Activated CD8-positive, alpha-beta T cell treated with anti-CD3 and anti-CD28 coated beads for 36 hours (primary cell): ENCODE results near the gene PARVB. TPM values are rescaled to one million over a fixed set of nuclear protein-coding genes. Genes with fewer than 3 reads are reported as not detected.

ENCODE experiments used
- ATAC-seq: fragments of 200-7000 bp; cut with Tn5 transposase; one replicate; pipeline ENCODE4 v1.10.0; 2021; ENCODE audit warnings: mild to moderate bottlenecking, moderate library complexity
- CTCF ChIA-PET: fragments of 350-600 bp; sonication (Branson Sonifier 250); formaldehyde crosslinking; loops from one replicate; lab custom pipeline; 2021; ENCODE audit warnings: antibody characterized with exemption; lab: Charles Lee
- POLR2A ChIA-PET: fragments of 350-600 bp; sonication (Branson Sonifier 250); formaldehyde crosslinking; loops from one replicate; lab custom pipeline; 2021; ENCODE audit warnings: antibody characterized with exemption; lab: Charles Lee
- DNase-seq: peaks from one replicate; pipeline ENCODE4 v3.0.0-alpha.2; 2020
- H3K27ac Mint-ChIP-seq: one replicate; pipeline ENCODE4 v1.8.0; 2021; ENCODE audit warnings: mild to moderate bottlenecking, mixed read lengths
- H3K27me3 Mint-ChIP-seq: one replicate; pipeline ENCODE4 v1.8.0; 2021; ENCODE audit warnings: mixed read lengths
- H3K36me3 Mint-ChIP-seq: one replicate; pipeline ENCODE4 v1.8.0; 2021; ENCODE audit warnings: low read depth, mixed read lengths
- H3K4me1 Mint-ChIP-seq: one replicate; pipeline ENCODE4 v1.8.0; 2021; ENCODE audit warnings: low read depth, mixed read lengths
- H3K4me3 Mint-ChIP-seq: one replicate; pipeline ENCODE4 v1.8.0; 2021; ENCODE audit warnings: mild to moderate bottlenecking, moderate library complexity, mixed read lengths
- H3K9me3 Mint-ChIP-seq: one replicate; pipeline ENCODE4 v1.8.0; 2021; ENCODE audit warnings: mixed read lengths
- CTCF ChIP-seq: fragments of 200-600 bp; IDR thresholded peaks from one replicate; pipeline ENCODE4 v1.8.0; 2022; ENCODE audit warnings: antibody characterized with exemption, mild to moderate bottlenecking
- intact Hi-C: fragments of 100-400 bp; cut with micrococcal nuclease; formaldehyde crosslinking; loops from one replicate; pipeline ENCODE4 v1.10.0; 2022
- total RNA-seq, 2 experiments: library from RNA; stranded (reverse); gene quantifications; one replicate each; pipeline ENCODE4 v1.2.3, GENCODE V29; 2021

PARVB gene
- total RNA-seq, 2 experiments from 2014 or later: 71.0 to 73.1 TPM

- peak overlapping the region; percentile 93 for H3K27ac Mint-ChIP-seq
- CTCF ChIA-PET: interaction anchor here (4.2 to 5.1 kb wide), 2 partner anchors 89 to 631 kb away, joined by 49 to 85 read pairs; no protein-coding TSS in a partner anchor
- H3K4me1 Mint-ChIP-seq: peaks cover 21% of the 10 kb centered on the region
- H3K36me3 Mint-ChIP-seq: peaks cover 50% of the 10 kb centered on the region
- ATAC-seq (peak; percentile 1), DNase-seq (no peak)
- no peaks in the 10 kb centered on the region for H3K27me3 Mint-ChIP-seq
- intact Hi-C loops: loop anchor here (10.0 kb wide), 1 partner anchor 629 kb away; no protein-coding TSS in a partner anchor
- H3K9me3 Mint-ChIP-seq: no peaks in the 10 kb centered on the region
- POLR2A ChIA-PET: interaction anchor here (1.0 kb wide), 1 partner anchor 28 kb away, joined by 6 read pairs; the partner anchor contains the start of gene PARVB
- H3K4me3 Mint-ChIP-seq: peak overlapping the region; percentile 85
- no peak for TF ChIP-seq CTCF
These were observed 28.3 kb upstream of the PARVB start for GRCh38 chr22:43995798-43996169.

- H3K4me1 Mint-ChIP-seq: peaks cover 21% of the 10 kb centered on the region
These were observed 27.7 kb upstream of the PARVB start for GRCh38 chr22:43996170-43996980.

GRCh38 chr22:43996981-43997265, 27.2 kb upstream of the PARVB start:
- peak overlapping the region; percentile 93 for H3K27ac Mint-ChIP-seq
- peaks cover 21% of the 10 kb centered on the region for H3K4me1 Mint-ChIP-seq
- intact Hi-C loops: loop anchor here (10.0 kb wide), 1 partner anchor 628 kb away; no protein-coding TSS in a partner anchor
- peak overlapping the region; percentile 85 for H3K4me3 Mint-ChIP-seq
- ATAC-seq: no peak
- no peak for DNase-seq
- TF ChIP-seq CTCF: no peak
- ChIA-PET CTCF (interaction anchor here (5.1 kb wide), 1 partner anchor 88 kb away, joined by 85 read pairs; no protein-coding TSS in a partner anchor), POLR2A (no interaction called here)
- no peaks in the 10 kb centered on the region for H3K9me3 Mint-ChIP-seq
- H3K36me3 Mint-ChIP-seq: peaks cover 43% of the 10 kb centered on the region
- no peaks in the 10 kb centered on the region for H3K27me3 Mint-ChIP-seq

More at GRCh38 chr22:43996170-43996980, 27.7 kb upstream of the PARVB start:
- H3K36me3 Mint-ChIP-seq: peaks cover 48% of the 10 kb centered on the region
- intact Hi-C loops: loop anchor here (10.0 kb wide), 1 partner anchor 628 kb away; no protein-coding TSS in a partner anchor
- H3K9me3 Mint-ChIP-seq: no peaks in the 10 kb centered on the region
- peak overlapping the region; percentile 93 for H3K27ac Mint-ChIP-seq
- TF ChIP-seq CTCF: no peak
- ChIA-PET CTCF (interaction anchor here (4.2 to 5.1 kb wide), 2 partner anchors 88 to 630 kb away, joined by 49 to 85 read pairs; no protein-coding TSS in a partner anchor), POLR2A (interaction anchor here (1.0 kb wide), 1 partner anchor 27 kb away, joined by 6 read pairs; the partner anchor contains the start of gene PARVB)
- H3K4me3 Mint-ChIP-seq: peak overlapping the region; percentile 85
- DNase-seq: peak; percentile 83
- H3K27me3 Mint-ChIP-seq: no peaks in the 10 kb centered on the region
- peak; percentile 89 for ATAC-seq

- Mint-ChIP-seq H3K4me1 (peaks cover 13% of the 10 kb centered on the region), H3K36me3 (peaks cover 31% of the 10 kb centered on the region), H3K27me3 (no peaks in the 10 kb centered on the region), H3K4me3 (no peak overlapping the region), H3K27ac (no peak overlapping the region), H3K9me3 (no peaks in the 10 kb centered on the region)
- CTCF ChIA-PET: no interaction called here
- intact Hi-C loops: loop anchor here (10.0 kb wide), 1 partner anchor 626 kb away; no protein-coding TSS in a partner anchor
- no peak for TF ChIP-seq CTCF
- ATAC-seq (no peak), DNase-seq (no peak)
- POLR2A ChIA-PET: interaction anchor here (0.8 to 1.3 kb wide), 2 partner anchors 11 to 25 kb away, joined by 3 read pairs; partner anchors contain the start of gene PARVB
These were observed 25.3 kb upstream of the PARVB start for GRCh38 chr22:43998679-43999264.
